IPS DF 4.7 (cell line): ENCODE measurements around the gene RNF141.
A peak's percentile ranks its signal among the peaks of the same experiment; 100 is the strongest.

Experiments
- DNase-seq: peaks from one replicate; pipeline ENCODE4 v3.0.0-alpha.2; 2013; ENCODE audit warnings: low spot score; ENCODE audit errors: extremely low read depth

The RNF141 gene, protein sequence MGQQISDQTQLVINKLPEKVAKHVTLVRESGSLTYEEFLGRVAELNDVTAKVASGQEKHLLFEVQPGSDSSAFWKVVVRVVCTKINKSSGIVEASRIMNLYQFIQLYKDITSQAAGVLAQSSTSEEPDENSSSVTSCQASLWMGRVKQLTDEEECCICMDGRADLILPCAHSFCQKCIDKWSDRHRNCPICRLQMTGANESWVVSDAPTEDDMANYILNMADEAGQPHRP

DNA sequence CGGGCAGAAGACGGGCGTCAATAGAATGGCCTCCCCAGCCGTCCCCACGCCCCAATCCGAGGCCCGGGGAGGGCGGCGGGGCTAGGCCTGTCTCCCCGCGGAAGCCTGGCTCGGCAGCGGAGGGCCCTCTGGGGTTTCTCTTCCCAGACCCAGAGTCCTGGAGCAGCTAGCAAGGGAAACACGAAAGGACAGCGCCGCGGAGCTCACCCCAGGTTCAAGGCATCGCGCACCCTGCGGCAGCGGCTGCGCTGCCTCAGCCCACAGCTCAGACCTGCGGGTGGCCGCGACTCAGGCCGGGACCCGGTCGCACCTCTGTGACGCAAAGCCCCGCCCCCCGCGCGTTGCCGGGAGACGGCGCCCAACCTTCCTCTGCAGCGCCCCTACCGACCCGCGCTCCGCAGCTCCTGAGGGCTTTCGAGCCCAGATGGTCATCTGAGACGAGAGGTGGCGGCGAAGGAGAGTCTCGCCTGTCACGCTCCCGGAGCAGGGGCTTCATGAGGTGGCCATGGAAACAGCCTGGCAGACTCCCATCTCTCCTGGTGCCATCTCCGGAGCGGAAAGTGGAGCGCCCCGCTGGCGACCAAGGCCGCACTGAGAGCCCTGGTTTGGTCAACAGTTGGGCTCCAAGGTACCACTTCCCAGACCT lies at the start of gene RNF141:
Gene RNF141, minus strand, starts transcription at position 273 of the 646 bp plus-strand sequence. CDS start 7,029 bp downstream, outside the sequence.
- DNase-seq: peak; percentile 41

GRCh38 chr11:10590218-10590915 lies 49.4 kb upstream of the RNF141 start:
- DNase-seq: no peak

DNA sequence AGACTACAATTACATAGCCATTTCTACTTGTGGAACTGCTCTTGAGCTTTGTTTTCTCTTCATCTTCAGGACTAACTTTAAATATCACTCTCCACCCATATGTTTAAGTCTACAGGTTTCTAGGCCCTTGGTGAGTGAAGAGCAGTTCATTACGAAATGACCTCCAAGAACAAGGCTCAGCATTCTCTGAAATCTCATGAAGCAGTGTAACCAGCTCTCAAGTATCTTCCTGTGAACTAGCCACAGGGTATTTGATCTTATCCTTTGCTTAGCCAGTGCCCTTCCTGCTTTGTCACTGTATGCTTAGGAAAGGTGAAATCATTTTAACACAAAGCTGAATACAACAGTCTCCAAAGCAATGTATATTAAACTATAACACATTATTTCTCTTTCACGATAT lies 47.9 kb upstream of the RNF141 start:
- no peak for DNase-seq

DNA sequence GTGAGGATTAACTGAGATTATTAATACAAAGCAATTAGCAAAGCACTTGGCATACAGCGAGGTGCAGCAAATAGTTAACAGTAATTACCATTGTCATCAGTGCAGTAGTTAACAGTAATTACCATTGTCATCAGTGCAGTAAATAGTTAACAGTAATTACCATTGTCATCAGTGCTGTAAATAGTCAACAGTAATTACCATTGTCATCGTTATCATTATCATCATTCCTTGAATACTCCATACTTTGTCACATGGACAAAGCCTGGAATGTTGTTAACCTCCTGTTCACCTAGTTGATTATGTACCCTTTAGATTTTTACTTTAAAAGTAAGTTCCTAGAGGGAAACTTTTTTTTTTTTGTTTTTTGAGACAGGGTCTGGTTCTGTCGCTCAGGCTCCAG lies 47.0 kb upstream of the RNF141 start:
- DNase-seq: no peak

DNA sequence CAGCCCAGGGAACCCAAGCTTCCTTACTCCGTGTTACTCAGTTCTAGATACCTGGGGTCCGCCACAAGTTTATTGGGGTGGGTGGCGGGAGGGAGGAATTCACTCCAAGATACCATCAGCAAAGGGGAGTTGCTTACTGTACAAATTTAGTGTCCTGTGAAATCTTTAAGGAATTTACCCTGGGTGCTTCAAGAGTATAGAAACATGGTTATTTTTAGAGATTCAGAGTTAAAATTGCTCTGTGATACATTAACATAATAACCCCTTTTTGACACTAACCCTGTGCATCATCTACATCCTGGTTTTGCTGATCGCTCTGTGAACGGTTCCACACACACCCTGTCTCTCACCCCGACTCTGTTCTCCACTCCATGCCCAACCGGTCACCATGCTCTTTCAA lies 46.4 kb upstream of the RNF141 start:
- DNase-seq: no peak

- no peak for DNase-seq
These were observed 43.1 kb upstream of the RNF141 start for GRCh38 chr11:10584071-10584501.

DNA sequence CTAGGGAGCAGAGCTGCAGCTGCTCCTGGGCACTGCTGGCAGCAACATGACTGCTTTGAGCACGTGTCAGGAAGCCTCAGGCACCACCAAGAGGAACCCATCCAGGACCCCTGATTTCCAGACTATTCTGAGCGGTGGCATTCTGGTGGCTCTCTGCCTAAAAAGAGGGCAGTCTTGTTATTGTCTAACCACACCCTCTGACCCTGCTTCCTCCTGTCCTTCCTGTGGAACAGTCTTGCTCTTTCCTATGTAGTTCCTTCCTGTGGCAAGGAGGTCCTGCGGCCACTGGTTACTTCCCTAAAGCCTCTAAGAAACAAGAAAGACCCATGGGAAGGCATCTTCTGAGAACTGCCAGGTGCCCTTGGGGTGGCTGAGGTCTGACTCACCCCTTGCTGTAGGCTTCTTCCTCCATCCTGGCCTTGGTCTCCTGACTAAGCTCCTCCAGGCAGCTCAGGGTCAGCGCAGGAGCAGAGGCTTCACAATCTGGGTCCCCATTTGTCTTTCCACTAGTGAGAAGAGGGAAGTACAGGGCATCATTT lies 40.6 kb upstream of the RNF141 start:
- DNase-seq: no peak

- DNase-seq: no peak
These were observed 39.6 kb upstream of the RNF141 start for GRCh38 chr11:10580623-10581022.

- DNase-seq: no peak
These were observed 38.7 kb upstream of the RNF141 start for GRCh38 chr11:10579700-10580099.

DNA sequence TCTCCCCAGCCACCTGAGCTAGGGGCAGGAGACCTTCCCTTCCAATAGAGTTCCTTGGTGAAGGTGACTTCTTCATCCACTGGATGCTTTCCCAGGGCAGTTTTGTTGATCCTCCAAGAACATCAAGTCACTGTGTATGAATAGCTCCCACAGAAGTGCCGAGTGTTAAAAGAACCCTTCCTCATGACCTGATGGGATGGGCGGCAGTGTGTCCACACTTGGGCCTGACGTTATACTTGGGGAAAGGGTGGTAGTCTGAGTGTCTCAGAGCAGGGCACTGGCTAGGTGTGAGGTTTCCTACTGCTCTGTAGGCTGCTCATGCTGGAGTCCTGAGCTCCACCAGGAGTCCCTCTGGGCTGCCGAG lies 35.0 kb upstream of the RNF141 start:
- no peak for DNase-seq

GRCh38 chr11:10575346-10576034 lies 34.5 kb upstream of the RNF141 start:
- DNase-seq: no peak

GRCh38 chr11:10573556-10573955 lies 32.6 kb upstream of the RNF141 start:
- no peak for DNase-seq

DNA sequence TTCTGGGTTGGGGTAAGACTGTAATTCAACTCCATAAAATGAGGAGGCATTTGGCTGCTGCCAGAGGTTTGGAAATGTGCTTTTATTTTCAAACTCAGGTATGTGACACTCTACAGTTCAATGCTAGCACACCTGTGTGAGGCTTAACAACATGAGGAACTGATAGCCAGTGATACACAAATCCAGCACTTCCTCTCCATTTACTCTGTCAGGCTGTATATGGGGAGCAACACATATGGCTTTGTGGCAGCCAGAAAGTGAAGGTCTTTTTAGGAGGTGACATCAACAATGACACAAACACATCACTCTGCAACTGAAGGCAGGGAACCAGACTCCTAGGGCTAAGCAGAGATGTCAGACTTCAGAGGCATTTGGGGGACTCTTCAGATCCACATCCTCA lies 32.0 kb upstream of the RNF141 start:
- no peak for DNase-seq

- DNase-seq: no peak
These were observed 31.5 kb upstream of the RNF141 start for GRCh38 chr11:10572533-10572932.

DNA sequence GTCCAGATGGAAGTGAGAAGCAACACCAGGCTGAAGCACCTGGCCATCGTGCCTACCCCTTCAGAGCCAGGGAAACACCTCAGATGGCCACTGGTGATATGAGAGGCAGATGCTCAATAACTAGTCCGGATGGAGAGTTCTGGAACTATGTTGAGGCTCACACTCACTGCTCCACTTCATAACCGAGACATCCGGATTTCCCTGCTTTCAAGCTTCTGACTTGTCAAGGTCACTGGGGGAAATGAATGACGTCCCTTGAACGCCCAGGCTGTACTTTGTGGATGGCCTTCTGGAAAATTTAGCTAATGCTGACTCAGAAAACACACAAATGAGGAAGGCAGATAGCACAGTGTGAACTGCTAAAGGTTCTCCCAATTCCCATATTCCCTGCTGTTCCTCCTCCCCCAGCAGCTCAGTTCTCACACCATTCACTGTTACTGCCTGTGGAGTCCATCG lies 27.5 kb upstream of the RNF141 start, which contains the start of gene LYVE1:
Gene LYVE1, minus strand, starts transcription at position 180 of the 456 bp plus-strand sequence. Its CDS starts 133 bp downstream, at position 47.
- no peak for DNase-seq

GRCh38 chr11:10567446-10567845 lies 26.5 kb upstream of the RNF141 start:
- DNase-seq: no peak

DNA sequence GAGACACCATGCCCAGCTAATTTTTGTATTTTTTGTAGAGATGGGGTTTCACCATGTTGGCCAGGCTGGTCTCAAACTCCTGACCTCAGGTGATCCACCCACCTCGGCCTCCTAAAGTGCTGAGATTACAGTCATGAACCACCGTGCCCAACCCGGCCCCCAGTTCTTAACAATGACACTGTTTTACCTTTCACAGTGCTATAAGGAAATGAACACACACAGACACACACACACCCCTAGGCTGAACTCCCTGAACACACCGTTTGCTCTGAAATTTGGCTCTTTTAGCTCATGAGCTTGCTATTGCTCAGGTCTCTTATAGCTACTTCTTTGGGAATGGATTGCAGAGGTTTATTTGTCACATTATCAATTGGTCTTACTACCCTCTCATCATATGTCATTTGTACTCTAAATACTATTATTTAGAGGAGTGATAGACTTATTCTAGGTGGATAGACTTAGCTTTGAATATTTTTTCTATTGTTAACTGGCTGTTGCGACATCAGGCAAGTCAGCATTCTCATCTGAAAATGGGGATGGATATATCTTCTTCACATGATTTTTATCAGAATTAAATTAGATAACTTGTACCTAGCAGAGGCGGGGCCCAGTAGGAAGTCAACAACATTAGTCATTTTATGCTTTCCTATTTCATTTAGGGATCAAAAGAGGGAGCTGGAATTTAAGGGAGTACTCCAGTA lies 25.4 kb upstream of the RNF141 start:
- DNase-seq: no peak

- no peak for DNase-seq
These were observed 24.5 kb upstream of the RNF141 start for GRCh38 chr11:10565493-10565892.

DNA sequence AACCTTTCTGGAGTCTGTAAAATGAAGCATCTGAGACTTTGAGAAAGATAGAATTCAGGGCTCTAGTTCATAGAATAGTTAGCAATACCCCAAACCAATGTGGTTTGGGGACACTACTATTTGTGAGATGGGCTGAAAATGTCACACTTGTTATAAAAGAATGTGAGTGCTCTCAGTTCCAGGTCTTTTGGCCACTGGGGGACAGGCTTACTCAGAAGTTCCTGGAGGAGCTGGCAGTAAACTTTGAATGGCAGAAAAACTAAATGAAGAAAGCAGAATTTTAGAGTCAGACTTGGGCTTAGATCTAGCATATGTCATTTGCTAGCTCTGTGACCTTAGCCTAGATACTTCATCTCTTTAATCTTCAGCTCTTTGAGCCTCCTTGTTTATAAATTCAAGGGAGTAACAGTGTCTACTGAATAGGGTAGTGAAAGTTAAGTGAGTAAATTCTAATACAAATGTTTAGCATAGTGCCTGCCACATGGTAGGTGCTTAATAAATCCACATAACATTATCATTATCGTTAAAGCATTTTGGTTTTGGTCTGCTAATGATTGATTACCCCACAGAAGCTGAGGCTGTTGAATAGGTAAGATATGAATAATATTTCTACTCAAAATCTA lies 23.8 kb upstream of the RNF141 start:
- DNase-seq: no peak

DNA sequence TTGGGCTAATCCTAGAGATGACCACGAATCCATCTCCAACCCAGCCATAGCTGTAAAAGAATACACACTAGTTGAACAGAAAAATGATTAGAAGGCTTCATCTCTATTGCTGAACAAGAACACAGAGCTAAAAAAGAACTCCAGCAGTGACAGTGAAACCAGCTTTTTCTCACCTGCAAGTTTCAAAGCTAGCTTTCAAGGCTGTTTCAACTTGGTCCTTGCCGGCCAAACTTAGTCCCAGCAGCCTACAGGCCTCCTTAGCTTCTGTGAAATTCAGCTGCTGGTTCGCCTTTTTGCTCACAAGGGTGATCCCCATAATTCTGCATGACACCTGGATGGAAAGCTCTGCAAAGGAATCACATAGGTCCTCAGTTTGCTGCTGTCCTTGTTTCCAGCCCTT lies 23.0 kb upstream of the RNF141 start:
- no peak for DNase-seq

GRCh38 chr11:10561947-10562346 lies 21.0 kb upstream of the RNF141 start:
- DNase-seq: no peak
